Measurements from ENCODE around the gene DRD3. TPM values are rescaled to one million over a fixed set of nuclear protein-coding genes. Genes with fewer than 3 reads are reported as not detected.

The DRD3 gene
- total and polyA plus RNA-seq, 4 donors = not detected

DNA sequence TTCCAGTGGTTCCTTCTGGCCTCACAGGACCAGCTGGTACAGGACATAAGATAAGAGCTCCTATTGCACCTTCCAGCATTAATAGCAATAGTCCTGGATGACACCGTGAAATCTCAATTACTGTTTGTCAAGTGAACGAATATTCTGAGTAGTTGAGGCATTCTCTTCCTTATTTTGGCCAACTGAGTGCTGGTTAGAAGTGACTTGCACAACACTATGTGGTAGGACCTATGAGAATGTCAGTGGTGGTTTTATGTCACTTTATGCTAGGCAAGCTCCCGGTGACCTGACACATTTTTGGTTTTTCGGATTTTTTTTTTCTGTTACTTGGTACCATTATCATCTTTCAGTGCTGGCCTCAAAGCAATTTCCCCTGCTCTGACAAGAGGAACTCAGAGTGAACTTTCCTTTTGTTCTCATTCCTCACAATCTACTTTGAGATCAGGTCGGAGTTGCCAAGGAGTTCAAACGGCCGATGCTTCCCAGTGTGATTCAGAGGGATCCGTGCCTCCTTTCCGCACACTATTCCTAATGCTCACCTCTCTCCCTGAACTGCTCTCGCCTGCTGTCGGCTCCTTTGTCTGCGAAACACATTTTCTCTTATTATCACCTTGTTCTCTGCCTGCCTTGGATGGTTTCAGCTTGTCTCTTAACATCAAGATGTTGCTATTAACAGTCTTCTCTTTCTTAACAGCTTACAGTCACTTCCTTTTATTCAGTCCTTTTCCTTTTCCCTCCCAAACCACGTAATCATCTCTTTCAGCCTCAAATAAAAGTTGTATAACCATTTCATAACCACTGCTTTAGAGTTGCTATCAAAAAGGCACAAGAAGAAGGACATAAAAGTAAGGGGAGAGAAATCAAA is 86.5 kb downstream of the DRD3 start:
- TF ChIP-seq, protein P1, sequence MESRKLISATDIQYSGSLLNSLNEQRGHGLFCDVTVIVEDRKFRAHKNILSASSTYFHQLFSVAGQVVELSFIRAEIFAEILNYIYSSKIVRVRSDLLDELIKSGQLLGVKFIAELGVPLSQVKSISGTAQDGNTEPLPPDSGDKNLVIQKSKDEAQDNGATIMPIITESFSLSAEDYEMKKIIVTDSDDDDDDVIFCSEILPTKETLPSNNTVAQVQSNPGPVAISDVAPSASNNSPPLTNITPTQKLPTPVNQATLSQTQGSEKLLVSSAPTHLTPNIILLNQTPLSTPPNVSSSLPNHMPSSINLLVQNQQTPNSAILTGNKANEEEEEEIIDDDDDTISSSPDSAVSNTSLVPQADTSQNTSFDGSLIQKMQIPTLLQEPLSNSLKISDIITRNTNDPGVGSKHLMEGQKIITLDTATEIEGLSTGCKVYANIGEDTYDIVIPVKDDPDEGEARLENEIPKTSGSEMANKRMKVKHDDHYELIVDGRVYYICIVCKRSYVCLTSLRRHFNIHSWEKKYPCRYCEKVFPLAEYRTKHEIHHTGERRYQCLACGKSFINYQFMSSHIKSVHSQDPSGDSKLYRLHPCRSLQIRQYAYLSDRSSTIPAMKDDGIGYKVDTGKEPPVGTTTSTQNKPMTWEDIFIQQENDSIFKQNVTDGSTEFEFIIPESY (IDR thresholded peaks at IDR 0.05) = no peak
- TF ChIP-seq SP1 (IDR thresholded peaks at IDR 0.05) = no peak
- TF ChIP-seq TAF1 (conservative IDR thresholded peaks at IDR 0.05) = no peak
- TF ChIP-seq, protein P2, sequence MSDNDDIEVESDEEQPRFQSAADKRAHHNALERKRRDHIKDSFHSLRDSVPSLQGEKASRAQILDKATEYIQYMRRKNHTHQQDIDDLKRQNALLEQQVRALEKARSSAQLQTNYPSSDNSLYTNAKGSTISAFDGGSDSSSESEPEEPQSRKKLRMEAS (IDR thresholded peaks at IDR 0.05) = no peak
- no peak for TF ChIP-seq YY1 (IDR thresholded peaks at IDR 0.05)
- TF ChIP-seq, protein P3, sequence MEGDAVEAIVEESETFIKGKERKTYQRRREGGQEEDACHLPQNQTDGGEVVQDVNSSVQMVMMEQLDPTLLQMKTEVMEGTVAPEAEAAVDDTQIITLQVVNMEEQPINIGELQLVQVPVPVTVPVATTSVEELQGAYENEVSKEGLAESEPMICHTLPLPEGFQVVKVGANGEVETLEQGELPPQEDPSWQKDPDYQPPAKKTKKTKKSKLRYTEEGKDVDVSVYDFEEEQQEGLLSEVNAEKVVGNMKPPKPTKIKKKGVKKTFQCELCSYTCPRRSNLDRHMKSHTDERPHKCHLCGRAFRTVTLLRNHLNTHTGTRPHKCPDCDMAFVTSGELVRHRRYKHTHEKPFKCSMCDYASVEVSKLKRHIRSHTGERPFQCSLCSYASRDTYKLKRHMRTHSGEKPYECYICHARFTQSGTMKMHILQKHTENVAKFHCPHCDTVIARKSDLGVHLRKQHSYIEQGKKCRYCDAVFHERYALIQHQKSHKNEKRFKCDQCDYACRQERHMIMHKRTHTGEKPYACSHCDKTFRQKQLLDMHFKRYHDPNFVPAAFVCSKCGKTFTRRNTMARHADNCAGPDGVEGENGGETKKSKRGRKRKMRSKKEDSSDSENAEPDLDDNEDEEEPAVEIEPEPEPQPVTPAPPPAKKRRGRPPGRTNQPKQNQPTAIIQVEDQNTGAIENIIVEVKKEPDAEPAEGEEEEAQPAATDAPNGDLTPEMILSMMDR (IDR thresholded peaks at IDR 0.05; ENCODE audit: low read depth, low read length, missing input control) = no peak
- no peak for TF ChIP-seq FOXA1 (IDR thresholded peaks at IDR 0.05)
- no peak for TF ChIP-seq RXRA (IDR thresholded peaks at IDR 0.05)
- no peak for TF ChIP-seq EGR1 (IDR thresholded peaks at IDR 0.05; ENCODE audit: low read depth in 2 of 2)
- no peak for TF ChIP-seq FOXA2 (IDR thresholded peaks at IDR 0.05)
- TF ChIP-seq NR2F2 (IDR thresholded peaks at IDR 0.05) = no peak
- TF ChIP-seq, protein P4, sequence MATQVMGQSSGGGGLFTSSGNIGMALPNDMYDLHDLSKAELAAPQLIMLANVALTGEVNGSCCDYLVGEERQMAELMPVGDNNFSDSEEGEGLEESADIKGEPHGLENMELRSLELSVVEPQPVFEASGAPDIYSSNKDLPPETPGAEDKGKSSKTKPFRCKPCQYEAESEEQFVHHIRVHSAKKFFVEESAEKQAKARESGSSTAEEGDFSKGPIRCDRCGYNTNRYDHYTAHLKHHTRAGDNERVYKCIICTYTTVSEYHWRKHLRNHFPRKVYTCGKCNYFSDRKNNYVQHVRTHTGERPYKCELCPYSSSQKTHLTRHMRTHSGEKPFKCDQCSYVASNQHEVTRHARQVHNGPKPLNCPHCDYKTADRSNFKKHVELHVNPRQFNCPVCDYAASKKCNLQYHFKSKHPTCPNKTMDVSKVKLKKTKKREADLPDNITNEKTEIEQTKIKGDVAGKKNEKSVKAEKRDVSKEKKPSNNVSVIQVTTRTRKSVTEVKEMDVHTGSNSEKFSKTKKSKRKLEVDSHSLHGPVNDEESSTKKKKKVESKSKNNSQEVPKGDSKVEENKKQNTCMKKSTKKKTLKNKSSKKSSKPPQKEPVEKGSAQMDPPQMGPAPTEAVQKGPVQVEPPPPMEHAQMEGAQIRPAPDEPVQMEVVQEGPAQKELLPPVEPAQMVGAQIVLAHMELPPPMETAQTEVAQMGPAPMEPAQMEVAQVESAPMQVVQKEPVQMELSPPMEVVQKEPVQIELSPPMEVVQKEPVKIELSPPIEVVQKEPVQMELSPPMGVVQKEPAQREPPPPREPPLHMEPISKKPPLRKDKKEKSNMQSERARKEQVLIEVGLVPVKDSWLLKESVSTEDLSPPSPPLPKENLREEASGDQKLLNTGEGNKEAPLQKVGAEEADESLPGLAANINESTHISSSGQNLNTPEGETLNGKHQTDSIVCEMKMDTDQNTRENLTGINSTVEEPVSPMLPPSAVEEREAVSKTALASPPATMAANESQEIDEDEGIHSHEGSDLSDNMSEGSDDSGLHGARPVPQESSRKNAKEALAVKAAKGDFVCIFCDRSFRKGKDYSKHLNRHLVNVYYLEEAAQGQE (IDR thresholded peaks at IDR 0.05) = no peak
- no peak for TF ChIP-seq RAD21 (IDR thresholded peaks at IDR 0.05)
- no peak for TF ChIP-seq GABPA (IDR thresholded peaks at IDR 0.05 in 1 of 2, conservative IDR thresholded peaks at IDR 0.05 in 1 of 2)
- TF ChIP-seq, protein P5, sequence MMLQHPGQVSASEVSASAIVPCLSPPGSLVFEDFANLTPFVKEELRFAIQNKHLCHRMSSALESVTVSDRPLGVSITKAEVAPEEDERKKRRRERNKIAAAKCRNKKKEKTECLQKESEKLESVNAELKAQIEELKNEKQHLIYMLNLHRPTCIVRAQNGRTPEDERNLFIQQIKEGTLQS (IDR thresholded peaks at IDR 0.05) = no peak
- TF ChIP-seq HNF4A (conservative IDR thresholded peaks at IDR 0.05) = no peak
- TF ChIP-seq JUND (IDR thresholded peaks at IDR 0.05) = no peak
- TF ChIP-seq HNF4G (IDR thresholded peaks at IDR 0.05) = no peak
- DNase-seq (ENCODE audit: low spot score) = no peak
- 42% methylated on average over 13 of the region's 13 CpGs for WGBS
- Histone ChIP-seq H3K27me3 (ENCODE audit: control insufficient read depth in 4 of 4, insufficient read depth in 4 of 4, low read length in 3 of 4) (no peaks in the 10 kb centered on the region), H3K36me3 (ENCODE audit: control insufficient read depth in 4 of 4, insufficient read depth in 3 of 4, low read depth in 1 of 4, low read length in 3 of 4) (no peaks in the 10 kb centered on the region), H3K9me3 (ENCODE audit: control insufficient read depth in 4 of 4, low read length in 3 of 4) (no peaks in the 10 kb centered on the region), H3K4me3 (ENCODE audit: low read depth in 1 of 3, low read length in 3 of 3) (no peak overlapping the region), H3K9ac (ENCODE audit: low read depth in 1 of 2, low read length in 2 of 2) (no peak overlapping the region), H3K27ac (ENCODE audit: low read depth in 1 of 2, low read length in 2 of 2) (no peak overlapping the region), H3K4me1 (ENCODE audit: control insufficient read depth in 4 of 4, insufficient read depth in 4 of 4, low read length in 3 of 4) (no peaks in the 10 kb centered on the region)

All from liver (tissue), 9 donors.